ENCODE measurements around the gene CD63. TPM values are rescaled to one million over a fixed set of nuclear protein-coding genes. Genes with fewer than 3 reads are reported as not detected.

CD63 gene, protein sequence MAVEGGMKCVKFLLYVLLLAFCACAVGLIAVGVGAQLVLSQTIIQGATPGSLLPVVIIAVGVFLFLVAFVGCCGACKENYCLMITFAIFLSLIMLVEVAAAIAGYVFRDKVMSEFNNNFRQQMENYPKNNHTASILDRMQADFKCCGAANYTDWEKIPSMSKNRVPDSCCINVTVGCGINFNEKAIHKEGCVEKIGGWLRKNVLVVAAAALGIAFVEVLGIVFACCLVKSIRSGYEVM
- total RNA-seq (100 to 1,000 TPM; 200 to 202 TPM), polyA plus RNA-seq (375 TPM)

- CTCF ChIA-PET = interaction anchor here (0.7 to 2.4 kb wide), 11 partner anchors 8 to 407 kb away, joined by 3 to 25 read pairs (median 3); partner anchors contain the start of genes BLOC1S1, ESYT1 and RDH5
Measured at GRCh38 chr12:55728939-55729818, at the start of gene CD63. Gene CD63 (minus strand): TSS chr12:55729009. CDS start chr12:55728341, 668 bp downstream.

DNA sequence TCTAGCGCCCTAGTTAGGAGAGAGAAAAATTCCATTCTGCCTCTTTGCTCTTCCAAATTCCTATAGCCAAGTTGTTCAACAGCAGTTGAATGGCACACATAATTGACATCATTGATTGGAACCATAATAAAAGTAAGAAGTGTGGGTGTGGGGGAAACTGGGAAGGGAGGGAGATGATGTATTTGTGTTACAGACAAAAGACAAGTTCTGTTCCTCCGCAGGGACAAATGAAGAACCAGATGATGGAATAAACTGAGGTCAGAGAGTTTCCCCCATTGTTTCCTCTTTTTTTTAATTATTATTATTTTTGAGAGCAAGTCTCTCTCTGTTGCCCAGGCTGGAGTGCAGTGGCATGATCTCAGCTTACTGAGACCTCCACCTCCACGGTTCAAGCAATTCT, 49.0 kb upstream of the CD63 start:
- H3K4me1 Mint-ChIP-seq = peaks cover 9 to 40% (median 26%) of the 10 kb centered on the region in 3 donors
- H3K27me3 ChIP-seq (ENCODE audit: insufficient read depth, low read length, poor library complexity, severe bottlenecking) = no peaks in the 10 kb centered on the region
- peaks cover 30% of the 10 kb centered on the region for H3K36me3 ChIP-seq (ENCODE audit: insufficient read depth, low read length)
- H3K27ac ChIP-seq (ENCODE audit: low read depth, low read length) = no peak overlapping the region
- H3K4me1 ChIP-seq (ENCODE audit: insufficient read depth, low read length) = no peaks in the 10 kb centered on the region
- no peak overlapping the region for H3K4me3 Mint-ChIP-seq
- H3K27ac Mint-ChIP-seq = no peak overlapping the region
- no peaks in the 10 kb centered on the region for H3K27me3 Mint-ChIP-seq
- peaks cover 0 to 67% (median 11%) of the 10 kb centered on the region in 3 donors for H3K36me3 Mint-ChIP-seq
- ChIA-PET POLR2A (no interaction called here), CTCF (no interaction called here)
- no peaks in the 10 kb centered on the region for H3K9me3 Mint-ChIP-seq
- DNase-seq = no peak
- H3K9me3 ChIP-seq (ENCODE audit: low read length) = no peaks in the 10 kb centered on the region
- H3K4me3 ChIP-seq (ENCODE audit: low read length) = no peak overlapping the region

More at GRCh38 chr12:55728939-55729818, at the start of gene CD63:
- peak within 1 kb of the TSS; percentile 84 for H3K4me3 ChIP-seq (ENCODE audit: low read length)
- peak within 1 kb of the TSS; percentile 80 to 97 (median 92) for H3K27ac Mint-ChIP-seq
- H3K4me1 Mint-ChIP-seq = peaks cover 37 to 46% (median 40%) of the 10 kb centered on the region in 3 donors
- peak within 1 kb of the TSS; percentile 83 for H3K27ac ChIP-seq (ENCODE audit: low read depth, low read length)
- POLR2A ChIA-PET = interaction anchor here (0.7 to 2.6 kb wide), 7 partner anchors 9 to 461 kb away, joined by 3 to 11 read pairs (median 5); partner anchors contain the start of genes BLOC1S1, ORMDL2, PYM1 and RAB5B
- peaks cover 0 to 30% (median 4%) of the 10 kb centered on the region in 3 donors for H3K36me3 Mint-ChIP-seq
- H3K9me3 ChIP-seq (ENCODE audit: low read length) = no peaks in the 10 kb centered on the region
- no peaks in the 10 kb centered on the region for H3K9me3 Mint-ChIP-seq
- H3K36me3 ChIP-seq (ENCODE audit: insufficient read depth, low read length) = no peaks in the 10 kb centered on the region
- DNase-seq = peak; percentile 46 to 77 (median 50)
- H3K27me3 ChIP-seq (ENCODE audit: insufficient read depth, low read length, poor library complexity, severe bottlenecking) = no peaks in the 10 kb centered on the region
- no peaks in the 10 kb centered on the region for H3K27me3 Mint-ChIP-seq
- H3K4me3 Mint-ChIP-seq = peak within 1 kb of the TSS; percentile 83 to 95 (median 88)
- peaks cover 34% of the 10 kb centered on the region for H3K4me1 ChIP-seq (ENCODE audit: insufficient read depth, low read length)

- Histone ChIP-seq H3K4me1 (ENCODE audit: insufficient read depth, low read length) (no peaks in the 10 kb centered on the region), H3K9me3 (ENCODE audit: low read length) (no peaks in the 10 kb centered on the region), H3K27ac (ENCODE audit: low read depth, low read length) (no peak overlapping the region), H3K36me3 (ENCODE audit: insufficient read depth, low read length) (peaks cover 20% of the 10 kb centered on the region), H3K4me3 (ENCODE audit: low read length) (no peak overlapping the region), H3K27me3 (ENCODE audit: insufficient read depth, low read length, poor library complexity, severe bottlenecking) (no peaks in the 10 kb centered on the region)
- Mint-ChIP-seq H3K9me3 (no peaks in the 10 kb centered on the region), H3K4me1 (peaks cover 16 to 34% (median 30%) of the 10 kb centered on the region in 3 donors), H3K27me3 (no peaks in the 10 kb centered on the region), H3K36me3 (peaks cover 0 to 62% (median 22%) of the 10 kb centered on the region in 3 donors), H3K4me3 (no peak overlapping the region), H3K27ac (peak overlapping the region in 6 of 8 donors; percentile 5 to 86 (median 37))
- CTCF ChIA-PET = interaction anchor here (1.0 to 1.5 kb wide), 3 partner anchors 15 to 224 kb away, joined by 3 to 4 read pairs (median 3); no protein-coding TSS in a partner anchor
- DNase-seq = no peak
- POLR2A ChIA-PET = no interaction called here
Measured at GRCh38 chr12:55771736-55772135, 42.9 kb upstream of the CD63 start.

- Mint-ChIP-seq H3K36me3 (peaks cover 0 to 64% (median 16%) of the 10 kb centered on the region in 3 donors), H3K9me3 (no peaks in the 10 kb centered on the region), H3K27me3 (no peaks in the 10 kb centered on the region), H3K4me3 (no peak overlapping the region), H3K27ac (peak overlapping the region in 2 of 8 donors; percentile 66 to 73), H3K4me1 (peaks cover 16 to 23% (median 22%) of the 10 kb centered on the region in 3 donors)
- CTCF ChIA-PET = interaction anchor here (0.7 kb wide), 1 partner anchor 30 kb away, joined by 3 read pairs; no protein-coding TSS in a partner anchor
- H3K4me3 ChIP-seq (ENCODE audit: low read length) = no peak overlapping the region
- peaks cover 22% of the 10 kb centered on the region for H3K36me3 ChIP-seq (ENCODE audit: insufficient read depth, low read length)
- H3K4me1 ChIP-seq (ENCODE audit: insufficient read depth, low read length) = no peaks in the 10 kb centered on the region
- H3K27ac ChIP-seq (ENCODE audit: low read depth, low read length) = no peak overlapping the region
- no peak for DNase-seq
- POLR2A ChIA-PET = no interaction called here
- H3K27me3 ChIP-seq (ENCODE audit: insufficient read depth, low read length, poor library complexity, severe bottlenecking) = no peaks in the 10 kb centered on the region
- no peaks in the 10 kb centered on the region for H3K9me3 ChIP-seq (ENCODE audit: low read length)
Measured at GRCh38 chr12:55767156-55767555, 38.3 kb upstream of the CD63 start.

DNA sequence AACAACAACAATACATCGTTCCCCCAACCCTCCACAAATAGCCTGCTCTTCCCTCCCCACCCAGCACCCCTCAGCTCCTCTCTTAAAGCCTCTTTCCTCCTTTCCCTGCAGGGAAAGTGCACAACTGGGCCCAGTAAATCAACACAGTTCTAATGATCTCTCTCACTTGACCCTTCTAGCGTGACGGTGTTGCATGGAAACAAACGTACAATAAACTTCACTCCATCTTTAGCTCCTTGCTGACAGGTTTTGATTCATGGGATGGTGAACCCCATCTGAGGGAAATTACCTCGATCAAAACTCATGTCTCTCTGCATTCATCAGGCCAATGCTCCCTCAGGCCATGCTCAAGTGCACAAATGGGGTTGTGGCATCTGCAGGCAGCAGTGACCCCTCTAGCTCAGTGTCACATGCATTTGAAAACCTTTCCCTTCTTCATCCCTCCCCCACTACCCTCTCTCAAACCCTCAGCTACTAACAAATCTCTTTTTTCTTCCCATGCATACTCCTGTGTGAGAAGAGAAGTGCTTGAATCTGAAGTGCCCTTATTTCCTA, 37.0 kb upstream of the CD63 start:
- H3K4me1 ChIP-seq (ENCODE audit: insufficient read depth, low read length) = no peaks in the 10 kb centered on the region
- Mint-ChIP-seq H3K9me3 (no peaks in the 10 kb centered on the region), H3K4me3 (no peak overlapping the region), H3K27me3 (no peaks in the 10 kb centered on the region), H3K36me3 (peaks cover 0 to 59% (median 9%) of the 10 kb centered on the region in 3 donors), H3K27ac (peak overlapping the region in 6 of 8 donors; percentile 4 to 83 (median 77)), H3K4me1 (peaks cover 12 to 19% (median 18%) of the 10 kb centered on the region in 3 donors)
- H3K36me3 ChIP-seq (ENCODE audit: insufficient read depth, low read length) = peaks cover 21% of the 10 kb centered on the region
- CTCF ChIA-PET = interaction anchor here (1.1 kb wide), 1 partner anchor 27 kb away, joined by 3 read pairs; no protein-coding TSS in a partner anchor
- H3K27ac ChIP-seq (ENCODE audit: low read depth, low read length) = no peak overlapping the region
- no peaks in the 10 kb centered on the region for H3K27me3 ChIP-seq (ENCODE audit: insufficient read depth, low read length, poor library complexity, severe bottlenecking)
- DNase-seq = no peak
- H3K9me3 ChIP-seq (ENCODE audit: low read length) = no peaks in the 10 kb centered on the region
- H3K4me3 ChIP-seq (ENCODE audit: low read length) = no peak overlapping the region
- POLR2A ChIA-PET = no interaction called here

DNA sequence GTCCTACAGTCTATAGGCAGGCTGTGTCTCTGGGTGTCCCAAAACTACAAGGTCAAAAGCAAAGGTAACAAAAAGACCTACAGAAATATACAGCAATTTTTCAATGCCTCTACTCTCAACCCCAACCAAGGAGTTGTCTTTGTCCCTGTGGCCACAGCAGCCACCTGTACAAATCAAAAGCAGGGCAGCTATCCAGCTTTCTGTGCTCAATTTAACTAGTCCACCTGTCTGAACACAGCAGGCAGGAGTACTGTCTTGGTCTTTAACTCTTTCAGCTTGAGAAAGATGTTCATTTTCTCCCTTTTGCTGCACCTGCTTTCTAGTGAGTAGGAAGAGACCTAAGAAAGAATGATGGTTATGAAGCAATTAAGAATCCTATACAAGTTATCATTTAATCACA, 33.8 kb upstream of the CD63 start:
- peaks cover 37% of the 10 kb centered on the region for H3K36me3 ChIP-seq (ENCODE audit: insufficient read depth, low read length)
- POLR2A ChIA-PET = no interaction called here

GRCh38 chr12:55760663-55761062, 31.9 kb upstream of the CD63 start:
- Mint-ChIP-seq H3K27me3 (no peaks in the 10 kb centered on the region), H3K36me3 (peaks cover 10 to 71% (median 16%) of the 10 kb centered on the region in 3 donors), H3K4me3 (no peak overlapping the region), H3K27ac (peak overlapping the region in 4 of 8 donors; percentile 24 to 84 (median 52)), H3K9me3 (no peaks in the 10 kb centered on the region), H3K4me1 (peaks cover 4 to 13% (median 5%) of the 10 kb centered on the region in 3 donors)
- POLR2A ChIA-PET = no interaction called here
- H3K4me1 ChIP-seq (ENCODE audit: insufficient read depth, low read length) = no peaks in the 10 kb centered on the region
- H3K27ac ChIP-seq (ENCODE audit: low read depth, low read length) = no peak overlapping the region
- H3K27me3 ChIP-seq (ENCODE audit: insufficient read depth, low read length, poor library complexity, severe bottlenecking) = no peaks in the 10 kb centered on the region
- H3K4me3 ChIP-seq (ENCODE audit: low read length) = no peak overlapping the region
- peaks cover 49% of the 10 kb centered on the region for H3K36me3 ChIP-seq (ENCODE audit: insufficient read depth, low read length)
- CTCF ChIA-PET = interaction anchor here (1.1 kb wide), 1 partner anchor 22 kb away, joined by 3 read pairs; no protein-coding TSS in a partner anchor
- no peak for DNase-seq
- H3K9me3 ChIP-seq (ENCODE audit: low read length) = no peaks in the 10 kb centered on the region

More for the DNA sequence above, 33.8 kb upstream of the CD63 start:
- H3K4me3 Mint-ChIP-seq = no peak overlapping the region
- H3K27me3 Mint-ChIP-seq = no peaks in the 10 kb centered on the region
- no peak for DNase-seq
- H3K27me3 ChIP-seq (ENCODE audit: insufficient read depth, low read length, poor library complexity, severe bottlenecking) = no peaks in the 10 kb centered on the region
- no peak overlapping the region for H3K4me3 ChIP-seq (ENCODE audit: low read length)
- H3K27ac Mint-ChIP-seq = no peak overlapping the region
- H3K4me1 Mint-ChIP-seq = peaks cover 11 to 15% (median 14%) of the 10 kb centered on the region in 3 donors
- no peaks in the 10 kb centered on the region for H3K4me1 ChIP-seq (ENCODE audit: insufficient read depth, low read length)
- no peaks in the 10 kb centered on the region for H3K9me3 ChIP-seq (ENCODE audit: low read length)
- H3K36me3 Mint-ChIP-seq = peaks cover 5 to 66% (median 12%) of the 10 kb centered on the region in 3 donors
- CTCF ChIA-PET = no interaction called here
- no peaks in the 10 kb centered on the region for H3K9me3 Mint-ChIP-seq
- no peak overlapping the region for H3K27ac ChIP-seq (ENCODE audit: low read depth, low read length)

Measured in CD8-positive, alpha-beta memory T cell (primary cell).